HG03378 (cell line): ENCODE measurements around the gene CTNND2.

Experiments used
- ATAC-seq: cut with Tn5 transposase; IDR thresholded peaks from one replicate; pipeline ENCODE4 v1.9.1; 2021; ENCODE audit warnings: mild to moderate bottlenecking, moderate library complexity; ENCODE audit not compliant: unreplicated experiment

Gene CTNND2

GRCh38 chr5:11790201-11790600 lies 114.0 kb downstream of the CTNND2 start:
- ATAC-seq, result no peak

- ATAC-seq, result no peak
Measured at GRCh38 chr5:11785771-11786352, 118.4 kb downstream of the CTNND2 start.

GRCh38 chr5:11780641-11781345 lies 123.5 kb downstream of the CTNND2 start:
- ATAC-seq, result no peak

GRCh38 chr5:11777096-11777495 lies 127.2 kb downstream of the CTNND2 start:
- no peak for ATAC-seq

- no peak for ATAC-seq
Measured at GRCh38 chr5:11770310-11770709, 133.9 kb downstream of the CTNND2 start.

- no peak for ATAC-seq
Measured at GRCh38 chr5:11760934-11761603, 143.2 kb downstream of the CTNND2 start.

GRCh38 chr5:11758321-11758720 lies 145.9 kb downstream of the CTNND2 start:
- ATAC-seq, result no peak

- ATAC-seq, result no peak
Measured at GRCh38 chr5:11757661-11758060, 146.6 kb downstream of the CTNND2 start.

- ATAC-seq, result no peak
Measured at GRCh38 chr5:11737010-11737409, 167.2 kb downstream of the CTNND2 start.

- ATAC-seq, result no peak
Measured at GRCh38 chr5:11734369-11734768, 169.9 kb downstream of the CTNND2 start.

GRCh38 chr5:11733840-11734192 lies 170.4 kb downstream of the CTNND2 start:
- ATAC-seq, result no peak

- ATAC-seq, result no peak
Measured at GRCh38 chr5:11733185-11733839, 170.9 kb downstream of the CTNND2 start.

GRCh38 chr5:11724940-11725339 lies 179.3 kb downstream of the CTNND2 start:
- ATAC-seq, result no peak

- peak; percentile 62 for ATAC-seq
Measured at GRCh38 chr5:11719888-11720481, 184.3 kb downstream of the CTNND2 start.

- no peak for ATAC-seq
Measured at GRCh38 chr5:11715461-11716196, 188.6 kb downstream of the CTNND2 start.

- no peak for ATAC-seq
Measured at GRCh38 chr5:11711932-11712331, 192.3 kb downstream of the CTNND2 start.

GRCh38 chr5:11709021-11709420 lies 195.2 kb downstream of the CTNND2 start:
- no peak for ATAC-seq

GRCh38 chr5:11704916-11705315 lies 199.3 kb downstream of the CTNND2 start:
- ATAC-seq, result no peak

- no peak for ATAC-seq
Measured at GRCh38 chr5:11700391-11700790, 203.9 kb downstream of the CTNND2 start.

GRCh38 chr5:11692636-11693035 lies 211.6 kb downstream of the CTNND2 start:
- no peak for ATAC-seq

GRCh38 chr5:11687498-11687897 lies 216.7 kb downstream of the CTNND2 start:
- ATAC-seq, result no peak
